NCI-H2107 treated with DMSO at 0.1 percent for 48 hours (cell line): ENCODE results near the gene TBC1D19.
A peak's percentile ranks its signal among the peaks of the same experiment; 100 is the strongest.

Experiments used
- DNase-seq: peaks from one replicate; lab custom pipeline; 2025; ENCODE audit not compliant: unreplicated experiment; lab: John Stamatoyannopoulos, UW

TBC1D19 gene

DNA sequence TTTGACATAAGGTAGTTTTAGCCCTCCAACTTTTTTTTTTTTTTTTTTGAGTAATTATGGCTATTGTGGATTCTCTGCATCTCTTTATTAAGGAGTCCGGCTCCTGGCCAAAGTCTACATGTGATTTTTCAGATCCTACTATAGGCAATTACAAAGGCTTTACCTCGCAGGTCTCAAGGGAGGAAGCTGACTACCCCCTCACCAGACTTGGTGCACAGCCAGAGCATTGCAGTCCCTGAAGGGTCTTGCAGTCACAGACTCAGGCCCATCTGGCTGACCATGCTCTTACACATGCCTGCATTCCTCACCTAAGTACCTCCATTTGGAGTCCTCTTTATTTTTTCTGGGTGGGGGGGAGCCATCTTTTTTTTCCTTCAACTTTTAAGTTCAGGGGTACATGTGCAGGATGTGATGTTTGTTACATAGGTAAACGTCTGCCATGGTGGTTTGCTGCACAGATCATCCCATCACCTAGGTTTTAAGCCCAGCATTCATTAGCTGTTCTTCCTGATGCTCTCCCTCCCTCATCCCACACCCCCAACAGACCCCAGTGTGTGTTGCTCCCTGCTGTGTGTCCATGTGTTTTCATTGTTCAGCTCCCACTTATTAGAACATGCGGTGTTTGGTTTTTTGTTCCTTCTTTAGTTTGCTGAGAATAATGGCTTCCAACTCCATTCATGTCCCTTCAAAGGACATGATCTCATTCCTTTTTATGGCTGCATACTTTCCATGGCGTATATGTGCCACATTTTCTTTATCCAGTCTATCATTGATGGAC, 188.4 kb downstream of the TBC1D19 start:
- DNase-seq: no peak

- no peak for DNase-seq
These were observed 195.3 kb downstream of the TBC1D19 start for GRCh38 chr4:26779224-26779623.

- DNase-seq: no peak
These were observed 195.8 kb downstream of the TBC1D19 start for GRCh38 chr4:26779674-26780073.

- DNase-seq: no peak
These were observed 196.7 kb downstream of the TBC1D19 start for GRCh38 chr4:26780539-26780938.

- DNase-seq: no peak
These were observed 198.4 kb downstream of the TBC1D19 start for GRCh38 chr4:26782168-26782829.

DNA sequence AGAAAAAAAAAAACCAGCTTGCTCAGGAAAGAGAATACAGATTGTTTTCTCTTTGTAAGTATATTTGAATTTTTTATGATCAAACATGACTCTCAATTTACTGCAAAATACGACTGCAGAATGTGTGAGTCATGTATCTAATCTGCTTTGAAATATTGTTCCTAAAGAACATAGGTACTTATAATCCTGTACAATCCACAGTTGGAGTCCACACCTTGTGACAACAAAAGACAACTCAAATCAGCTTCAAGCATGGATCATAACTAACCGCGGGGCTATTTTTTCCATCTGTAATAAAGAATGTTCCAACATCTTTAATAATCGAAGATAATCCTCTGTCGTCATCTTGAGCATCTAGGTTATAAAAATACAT, 198.9 kb downstream of the TBC1D19 start:
- DNase-seq: no peak

DNA sequence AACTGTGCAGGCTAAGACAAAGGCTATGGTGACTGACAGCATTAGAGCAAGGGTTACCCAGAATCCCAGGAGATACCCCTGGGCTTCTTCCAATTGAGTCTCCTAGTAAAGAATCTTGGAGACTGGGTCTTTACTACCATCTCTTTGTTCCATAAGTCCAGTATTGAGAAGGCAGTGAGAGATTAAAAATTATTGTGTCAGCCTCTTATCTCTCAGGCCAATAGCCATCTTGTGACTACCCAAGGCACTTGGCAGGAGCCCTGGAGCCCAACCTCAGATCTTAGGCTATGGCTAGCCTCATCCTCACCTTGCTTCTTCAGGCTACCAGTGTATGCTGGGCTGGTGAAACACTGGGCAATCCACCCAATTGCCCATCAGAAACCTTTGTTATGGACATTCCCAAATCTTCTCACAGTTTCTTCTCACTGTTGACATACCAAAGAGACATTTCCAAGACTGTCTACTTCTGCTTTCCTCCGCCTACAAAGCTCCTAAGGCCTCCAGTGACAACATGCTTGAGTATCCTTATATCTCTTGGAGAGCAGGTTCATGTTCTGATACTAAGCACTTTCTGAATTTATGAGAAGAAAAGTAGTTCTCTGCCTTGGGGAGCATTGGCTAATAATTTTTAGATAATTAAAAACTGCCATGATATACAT, 200.5 kb downstream of the TBC1D19 start:
- no peak for DNase-seq

- DNase-seq: no peak
These were observed 201.4 kb downstream of the TBC1D19 start for GRCh38 chr4:26785312-26785711.

DNA sequence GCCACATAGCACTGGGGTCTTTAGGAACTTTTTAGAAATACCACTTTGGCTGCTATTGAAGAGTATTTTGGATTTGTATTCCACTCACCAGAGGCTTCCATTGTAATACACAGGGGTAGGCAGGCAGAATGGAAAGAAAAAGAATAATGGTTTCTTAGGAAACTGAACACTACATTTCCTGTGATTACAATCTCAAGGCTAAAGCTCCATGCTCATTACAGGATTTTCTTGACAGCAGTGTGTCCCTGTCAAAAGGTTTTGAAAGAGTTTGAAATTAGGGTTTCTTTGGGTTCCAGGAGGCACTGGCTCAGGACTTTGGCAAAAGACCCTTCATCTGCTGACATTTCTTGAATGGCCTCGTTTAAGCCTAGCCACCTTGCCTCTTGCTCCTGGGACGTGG, 201.9 kb downstream of the TBC1D19 start:
- DNase-seq: no peak

GRCh38 chr4:26786916-26787315, 203.0 kb downstream of the TBC1D19 start:
- DNase-seq: no peak

- DNase-seq: peak; percentile 25
These were observed 203.8 kb downstream of the TBC1D19 start for GRCh38 chr4:26787461-26788340.

- DNase-seq: no peak
These were observed 204.5 kb downstream of the TBC1D19 start for GRCh38 chr4:26788341-26788733.

- no peak for DNase-seq
These were observed 205.3 kb downstream of the TBC1D19 start for GRCh38 chr4:26789208-26789607.

GRCh38 chr4:26791346-26791745, 207.5 kb downstream of the TBC1D19 start:
- no peak for DNase-seq

GRCh38 chr4:26792639-26793038, 208.8 kb downstream of the TBC1D19 start:
- no peak for DNase-seq

DNA sequence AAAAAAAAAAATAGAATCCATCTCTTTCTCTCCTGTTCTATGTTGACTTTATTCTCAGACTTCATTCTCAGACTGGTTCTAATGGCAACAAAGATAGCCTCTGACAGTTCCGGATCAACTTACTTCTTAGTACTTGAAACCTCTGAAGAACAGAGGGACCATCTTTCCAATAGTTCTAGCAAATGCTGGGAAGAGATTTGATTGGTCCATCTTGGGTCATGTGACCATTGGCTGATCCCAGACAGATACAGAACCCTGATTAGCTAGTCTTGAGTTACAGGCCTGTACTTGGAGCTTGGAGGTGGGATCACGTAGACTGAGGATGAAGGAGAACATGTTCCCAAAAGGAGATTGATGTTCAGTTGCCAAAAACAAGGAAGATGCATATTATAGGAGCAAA, 209.9 kb downstream of the TBC1D19 start:
- DNase-seq: no peak

- no peak for DNase-seq
These were observed 212.2 kb downstream of the TBC1D19 start for GRCh38 chr4:26796081-26796480.

- DNase-seq: no peak
These were observed 218.9 kb downstream of the TBC1D19 start for GRCh38 chr4:26802790-26803189.

GRCh38 chr4:26803211-26803861, 219.5 kb downstream of the TBC1D19 start:
- DNase-seq: peak; percentile 13

DNA sequence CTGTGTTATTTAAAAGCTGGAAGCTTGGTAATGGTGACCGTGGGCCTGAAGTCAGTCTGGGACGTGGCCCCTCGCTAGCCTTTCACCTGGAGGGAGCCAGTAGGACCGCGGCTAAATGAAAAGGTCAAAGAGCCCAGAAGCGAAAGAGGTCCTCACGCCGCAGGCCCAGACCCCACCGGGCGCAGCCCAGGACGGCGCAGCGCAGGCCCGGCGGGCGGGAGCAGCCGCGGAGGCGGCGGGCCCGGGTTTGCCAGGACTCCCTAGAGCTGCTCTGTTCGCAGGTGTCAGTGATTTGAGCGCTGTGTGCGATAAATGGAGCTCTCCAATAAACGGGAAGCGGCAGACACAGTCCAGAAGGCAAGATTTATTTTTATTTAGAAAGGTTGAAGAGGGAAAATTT, 220.6 kb downstream of the TBC1D19 start:
- no peak for DNase-seq

DNA sequence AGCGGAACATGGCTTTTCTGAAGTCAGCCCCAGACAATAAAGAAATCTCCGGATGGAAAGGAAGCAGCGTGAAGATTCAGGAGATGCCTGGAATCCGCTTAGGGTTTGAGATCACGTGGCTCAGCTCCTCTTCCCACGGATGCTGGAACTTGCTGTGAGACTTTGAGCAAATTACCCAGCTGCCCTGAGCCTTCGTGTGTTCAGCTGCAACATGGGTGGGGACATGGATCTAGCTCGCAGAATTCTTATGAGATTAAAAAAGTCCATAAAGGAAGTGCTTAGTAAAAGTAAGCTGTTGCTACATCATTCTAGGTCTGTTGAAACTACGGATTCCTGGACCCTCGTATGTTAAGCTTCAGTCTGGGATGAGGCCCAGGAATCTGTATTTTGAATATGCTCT, 221.0 kb downstream of the TBC1D19 start:
- no peak for DNase-seq
